ENCODE results near the gene INPP5B. TPM values are rescaled to one million over a fixed set of nuclear protein-coding genes. Genes with fewer than 3 reads are reported as not detected.

INPP5B gene
- total and polyA plus RNA-seq, 9 of the 15 experiments (the other 6 are each of a cell fraction or from before 2014, with no cell fraction given) = 14.1 to 28.7 (median 20.9) TPM

DNA sequence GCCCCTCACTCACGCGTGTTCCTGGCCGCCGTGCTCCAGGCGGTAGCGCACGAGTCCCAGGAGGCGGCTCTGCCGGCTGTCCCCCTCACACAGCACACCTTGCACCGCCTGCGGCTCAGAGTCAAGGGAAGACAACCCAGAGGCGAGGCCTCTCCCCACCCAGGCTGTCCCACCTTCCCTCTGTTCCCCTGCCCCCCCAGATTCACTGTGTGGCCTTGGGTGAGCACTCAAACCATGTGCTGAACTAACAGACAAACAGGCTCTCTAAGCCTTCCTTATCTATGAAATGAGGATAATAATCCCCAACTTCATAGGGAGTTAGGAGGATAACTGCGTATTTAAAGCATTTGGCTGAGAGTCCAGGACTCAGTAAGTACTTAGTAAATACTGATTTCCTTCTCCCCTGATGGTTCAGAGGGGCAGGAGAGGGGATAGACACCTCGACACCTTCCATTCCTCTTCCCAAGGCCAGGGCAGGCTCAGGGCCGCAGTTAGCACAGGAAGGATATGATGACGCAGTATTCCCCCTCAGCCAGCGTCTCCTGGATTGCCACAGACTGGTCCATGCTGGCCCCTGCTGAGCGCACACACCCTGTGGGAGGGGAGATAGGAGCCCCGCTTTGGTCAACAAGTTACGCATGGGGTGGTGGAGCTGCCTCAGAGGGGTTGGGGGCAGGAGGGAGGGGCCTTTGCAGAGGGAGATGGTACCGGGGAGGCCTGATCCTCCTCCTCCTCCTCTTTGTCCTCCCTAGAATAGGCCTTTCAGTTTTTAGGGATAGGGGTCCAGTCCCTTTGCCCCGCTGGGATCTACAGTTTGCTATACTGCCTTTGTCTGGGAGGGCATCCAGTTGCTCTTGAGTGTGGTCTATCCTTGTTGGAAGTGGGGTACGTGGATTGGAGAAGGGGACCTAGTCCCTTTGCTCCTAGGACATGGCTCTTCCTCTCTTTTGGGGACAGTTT is 830 bp downstream of the INPP5B start (continued):
- TF ChIP-seq, protein P1, sequence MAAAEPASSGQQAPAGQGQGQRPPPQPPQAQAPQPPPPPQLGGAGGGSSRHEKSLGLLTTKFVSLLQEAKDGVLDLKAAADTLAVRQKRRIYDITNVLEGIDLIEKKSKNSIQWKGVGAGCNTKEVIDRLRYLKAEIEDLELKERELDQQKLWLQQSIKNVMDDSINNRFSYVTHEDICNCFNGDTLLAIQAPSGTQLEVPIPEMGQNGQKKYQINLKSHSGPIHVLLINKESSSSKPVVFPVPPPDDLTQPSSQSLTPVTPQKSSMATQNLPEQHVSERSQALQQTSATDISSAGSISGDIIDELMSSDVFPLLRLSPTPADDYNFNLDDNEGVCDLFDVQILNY (CRISPR knock-in tag; IDR thresholded peaks at IDR 0.05) = no peak
- TF ChIP-seq, protein P2, sequence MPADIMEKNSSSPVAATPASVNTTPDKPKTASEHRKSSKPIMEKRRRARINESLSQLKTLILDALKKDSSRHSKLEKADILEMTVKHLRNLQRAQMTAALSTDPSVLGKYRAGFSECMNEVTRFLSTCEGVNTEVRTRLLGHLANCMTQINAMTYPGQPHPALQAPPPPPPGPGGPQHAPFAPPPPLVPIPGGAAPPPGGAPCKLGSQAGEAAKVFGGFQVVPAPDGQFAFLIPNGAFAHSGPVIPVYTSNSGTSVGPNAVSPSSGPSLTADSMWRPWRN (IDR thresholded peaks at IDR 0.05; ENCODE audit: low read depth) = no peak
- TF ChIP-seq HDAC8 (tag; IDR thresholded peaks at IDR 0.05) = no peak
- TF ChIP-seq, protein P3, sequence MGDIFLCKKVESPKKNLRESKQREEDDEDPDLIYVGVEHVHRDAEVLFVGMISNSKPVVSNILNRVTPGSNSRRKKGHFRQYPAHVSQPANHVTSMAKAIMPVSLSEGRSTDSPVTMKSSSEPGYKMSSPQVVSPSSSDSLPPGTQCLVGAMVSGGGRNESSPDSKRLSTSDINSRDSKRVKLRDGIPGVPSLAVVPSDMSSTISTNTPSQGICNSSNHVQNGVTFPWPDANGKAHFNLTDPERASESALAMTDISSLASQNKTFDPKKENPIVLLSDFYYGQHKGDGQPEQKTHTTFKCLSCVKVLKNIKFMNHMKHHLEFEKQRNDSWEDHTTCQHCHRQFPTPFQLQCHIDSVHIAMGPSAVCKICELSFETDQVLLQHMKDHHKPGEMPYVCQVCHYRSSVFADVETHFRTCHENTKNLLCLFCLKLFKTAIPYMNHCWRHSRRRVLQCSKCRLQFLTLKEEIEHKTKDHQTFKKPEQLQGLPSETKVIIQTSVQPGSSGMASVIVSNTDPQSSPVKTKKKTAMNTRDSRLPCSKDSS (IDR thresholded peaks at IDR 0.05; ENCODE audit: low read depth, partially characterized antibody) = no peak
- no peak for TF ChIP-seq ZNF445 (CRISPR knock-in tag; IDR thresholded peaks at IDR 0.05; ENCODE audit: low read depth)
- TF ChIP-seq, protein P4, sequence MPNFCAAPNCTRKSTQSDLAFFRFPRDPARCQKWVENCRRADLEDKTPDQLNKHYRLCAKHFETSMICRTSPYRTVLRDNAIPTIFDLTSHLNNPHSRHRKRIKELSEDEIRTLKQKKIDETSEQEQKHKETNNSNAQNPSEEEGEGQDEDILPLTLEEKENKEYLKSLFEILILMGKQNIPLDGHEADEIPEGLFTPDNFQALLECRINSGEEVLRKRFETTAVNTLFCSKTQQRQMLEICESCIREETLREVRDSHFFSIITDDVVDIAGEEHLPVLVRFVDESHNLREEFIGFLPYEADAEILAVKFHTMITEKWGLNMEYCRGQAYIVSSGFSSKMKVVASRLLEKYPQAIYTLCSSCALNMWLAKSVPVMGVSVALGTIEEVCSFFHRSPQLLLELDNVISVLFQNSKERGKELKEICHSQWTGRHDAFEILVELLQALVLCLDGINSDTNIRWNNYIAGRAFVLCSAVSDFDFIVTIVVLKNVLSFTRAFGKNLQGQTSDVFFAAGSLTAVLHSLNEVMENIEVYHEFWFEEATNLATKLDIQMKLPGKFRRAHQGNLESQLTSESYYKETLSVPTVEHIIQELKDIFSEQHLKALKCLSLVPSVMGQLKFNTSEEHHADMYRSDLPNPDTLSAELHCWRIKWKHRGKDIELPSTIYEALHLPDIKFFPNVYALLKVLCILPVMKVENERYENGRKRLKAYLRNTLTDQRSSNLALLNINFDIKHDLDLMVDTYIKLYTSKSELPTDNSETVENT (CRISPR knock-in tag; IDR thresholded peaks at IDR 0.05) = no peak
- no peak for TF ChIP-seq OTX1 (CRISPR knock-in tag; IDR thresholded peaks at IDR 0.05)
- peak; percentile 45 to 58; a peak in 3 of 4 replicates for TF ChIP-seq NRF1 (conservative IDR thresholded peaks at IDR 0.05 in 1 of 2, IDR thresholded peaks at IDR 0.05 in 1 of 2)
- TF ChIP-seq, protein P5, sequence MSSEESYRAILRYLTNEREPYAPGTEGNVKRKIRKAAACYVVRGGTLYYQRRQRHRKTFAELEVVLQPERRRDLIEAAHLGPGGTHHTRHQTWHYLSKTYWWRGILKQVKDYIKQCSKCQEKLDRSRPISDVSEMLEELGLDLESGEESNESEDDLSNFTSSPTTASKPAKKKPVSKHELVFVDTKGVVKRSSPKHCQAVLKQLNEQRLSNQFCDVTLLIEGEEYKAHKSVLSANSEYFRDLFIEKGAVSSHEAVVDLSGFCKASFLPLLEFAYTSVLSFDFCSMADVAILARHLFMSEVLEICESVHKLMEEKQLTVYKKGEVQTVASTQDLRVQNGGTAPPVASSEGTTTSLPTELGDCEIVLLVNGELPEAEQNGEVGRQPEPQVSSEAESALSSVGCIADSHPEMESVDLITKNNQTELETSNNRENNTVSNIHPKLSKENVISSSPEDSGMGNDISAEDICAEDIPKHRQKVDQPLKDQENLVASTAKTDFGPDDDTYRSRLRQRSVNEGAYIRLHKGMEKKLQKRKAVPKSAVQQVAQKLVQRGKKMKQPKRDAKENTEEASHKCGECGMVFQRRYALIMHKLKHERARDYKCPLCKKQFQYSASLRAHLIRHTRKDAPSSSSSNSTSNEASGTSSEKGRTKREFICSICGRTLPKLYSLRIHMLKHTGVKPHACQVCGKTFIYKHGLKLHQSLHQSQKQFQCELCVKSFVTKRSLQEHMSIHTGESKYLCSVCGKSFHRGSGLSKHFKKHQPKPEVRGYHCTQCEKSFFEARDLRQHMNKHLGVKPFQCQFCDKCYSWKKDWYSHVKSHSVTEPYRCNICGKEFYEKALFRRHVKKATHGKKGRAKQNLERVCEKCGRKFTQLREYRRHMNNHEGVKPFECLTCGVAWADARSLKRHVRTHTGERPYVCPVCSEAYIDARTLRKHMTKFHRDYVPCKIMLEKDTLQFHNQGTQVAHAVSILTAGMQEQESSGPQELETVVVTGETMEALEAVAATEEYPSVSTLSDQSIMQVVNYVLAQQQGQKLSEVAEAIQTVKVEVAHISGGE (CRISPR knock-in tag; IDR thresholded peaks at IDR 0.05) = no peak

Measured in K562 (cell line).